ENCODE results near the gene TCF20.

Gene TCF20

GRCh38 chr22:42229455-42230149, 40.9 kb downstream of the TCF20 start:
- DNase-seq: no peak
- in situ Hi-C loops (cut with HindIII; ENCODE audit: low pct_ligation_motif_present, low pct_unique_long_range_greater_than_20kb, low sequenced_read_pairs): no loop called here

GRCh38 chr22:42228483-42228882, 42.0 kb downstream of the TCF20 start:
- DNase-seq: no peak
- in situ Hi-C loops (cut with HindIII; ENCODE audit: low pct_ligation_motif_present, low pct_unique_long_range_greater_than_20kb, low sequenced_read_pairs): no loop called here

GRCh38 chr22:42227435-42227834, 43.0 kb downstream of the TCF20 start:
- in situ Hi-C loops (cut with HindIII; ENCODE audit: low pct_ligation_motif_present, low pct_unique_long_range_greater_than_20kb, low sequenced_read_pairs): no loop called here

GRCh38 chr22:42225841-42226240, 44.6 kb downstream of the TCF20 start:
- in situ Hi-C loops (cut with HindIII; ENCODE audit: low pct_ligation_motif_present, low pct_unique_long_range_greater_than_20kb, low sequenced_read_pairs): no loop called here
- no peak for DNase-seq

More at GRCh38 chr22:42227435-42227834, 43.0 kb downstream of the TCF20 start:
- no peak for DNase-seq

GRCh38 chr22:42222140-42222539, 48.3 kb downstream of the TCF20 start:
- in situ Hi-C loops (cut with HindIII; ENCODE audit: low pct_ligation_motif_present, low pct_unique_long_range_greater_than_20kb, low sequenced_read_pairs): no loop called here
- no peak for DNase-seq

Measured in ACHN (cell line).